RWPE2 (cell line): Measurements from ENCODE around the gene NBPF8.
"Not testable (repeated sequence)": the region's sequence is repeated elsewhere in the genome, so short reads cannot be mapped to it uniquely, and the experiment has no call there.

Source experiments
- ATAC-seq: fragments of 200-7000 bp; cut with Tn5 transposase; 3 replicates; pipeline ENCODE4 v1.9.1; 2021; ENCODE audit warnings: low read depth
- DNase-seq: peaks from one replicate; pipeline ENCODE4 v3.0.0-alpha.2; 2020; ENCODE audit warnings: low spot score
- H3K27ac ChIP-seq: fragments of 450-650 bp; 2 replicates; pipeline ENCODE4 v1.5.1; 2017; ENCODE audit warnings: mild to moderate bottlenecking; ENCODE audit not compliant: poor library complexity, severe bottlenecking
- H3K27me3 ChIP-seq: fragments of 250-450 bp; sonication (Bioruptor Pico); 2 replicates; pipeline ENCODE4 v1.5.1; 2021; ENCODE audit warnings: mild to moderate bottlenecking, moderate library complexity; ENCODE audit not compliant: insufficient read depth, poor library complexity, severe bottlenecking
- H3K36me3 ChIP-seq: fragments of 250-450 bp; sonication (Bioruptor Pico); 2 replicates; pipeline ENCODE4 v1.5.1; 2020; ENCODE audit warnings: low read depth, mild to moderate bottlenecking, moderate library complexity
- H3K4me1 ChIP-seq: fragments of 250-450 bp; sonication (Bioruptor Pico); 2 replicates; pipeline ENCODE4 v1.5.1; 2021; ENCODE audit warnings: mild to moderate bottlenecking, moderate library complexity; ENCODE audit not compliant: insufficient read depth, poor library complexity, severe bottlenecking
- H3K4me3 ChIP-seq: fragments of 250-450 bp; sonication (Bioruptor Pico); 2 replicates; pipeline ENCODE4 v1.5.1; 2021; ENCODE audit warnings: mild to moderate bottlenecking, moderate library complexity; ENCODE audit not compliant: severe bottlenecking
- H3K9me3 ChIP-seq: fragments of 250-450 bp; sonication (Bioruptor Pico); 2 replicates; pipeline ENCODE4 v1.5.1; 2021; ENCODE audit warnings: mild to moderate bottlenecking, moderate library complexity; ENCODE audit not compliant: severe bottlenecking
- CTCF ChIP-seq: fragments of 450-650 bp; IDR thresholded peaks from one replicate; pipeline ENCODE4 v1.5.1; 2017; ENCODE audit warnings: mild to moderate bottlenecking, moderate library complexity; ENCODE audit not compliant: poor library complexity, severe bottlenecking

NBPF8 gene, protein sequence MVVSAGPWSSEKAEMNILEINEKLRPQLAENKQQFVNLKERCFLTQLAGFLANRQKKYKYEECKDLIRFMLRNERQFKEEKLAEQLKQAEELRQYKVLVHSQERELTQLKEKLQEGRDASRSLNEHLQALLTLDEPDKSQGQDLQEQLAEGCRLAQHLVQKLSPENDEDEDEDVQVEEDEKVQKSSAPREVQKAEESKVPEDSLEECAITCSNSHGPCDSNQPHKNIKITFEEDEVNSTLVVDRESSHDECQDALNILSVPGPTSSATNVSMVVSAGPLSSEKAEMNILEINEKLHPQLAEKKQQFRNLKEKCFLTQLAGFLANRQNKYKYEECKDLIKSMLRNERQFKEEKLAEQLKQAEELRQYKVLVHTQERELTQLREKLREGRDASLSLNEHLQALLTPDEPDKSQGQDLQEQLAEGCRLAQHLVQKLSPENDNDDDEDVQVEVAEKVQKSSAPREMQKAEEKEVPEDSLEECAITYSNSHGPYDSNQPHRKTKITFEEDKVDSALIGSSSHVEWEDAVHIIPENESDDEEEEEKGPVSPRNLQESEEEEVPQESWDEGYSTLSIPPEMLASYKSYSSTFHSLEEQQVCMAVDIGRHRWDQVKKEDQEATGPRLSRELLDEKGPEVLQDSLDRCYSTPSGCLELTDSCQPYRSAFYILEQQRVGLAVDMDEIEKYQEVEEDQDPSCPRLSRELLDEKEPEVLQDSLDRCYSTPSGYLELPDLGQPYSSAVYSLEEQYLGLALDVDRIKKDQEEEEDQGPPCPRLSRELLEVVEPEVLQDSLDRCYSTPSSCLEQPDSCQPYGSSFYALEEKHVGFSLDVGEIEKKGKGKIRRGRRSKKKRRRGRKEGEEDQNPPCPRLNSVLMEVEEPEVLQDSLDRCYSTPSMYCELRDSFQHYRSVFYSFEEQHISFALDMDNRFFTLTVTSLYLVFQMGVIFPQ

GRCh38 chr1:120414911-120415480 lies at the start of gene NBPF8:
Gene NBPF8, plus strand, starts transcription at chr1:120415035. Its CDS starts 21,488 bp downstream, at chr1:120436523.
- H3K9me3 ChIP-seq, H3K27me3 ChIP-seq, DNase-seq, H3K4me1 ChIP-seq, H3K36me3 ChIP-seq: not testable (repeated sequence)
- ATAC-seq = peak; percentile 96
- peak within 1 kb of the TSS; percentile 66 for H3K27ac ChIP-seq
- H3K4me3 ChIP-seq = peak within 1 kb of the TSS; percentile 55

- not testable (repeated sequence) for ATAC-seq, H3K9me3 ChIP-seq, H3K27ac ChIP-seq, H3K4me1 ChIP-seq, H3K27me3 ChIP-seq, H3K36me3 ChIP-seq, H3K4me3 ChIP-seq, DNase-seq
Measured at GRCh38 chr1:120367709-120368108, 47.1 kb upstream of the NBPF8 start.

DNA sequence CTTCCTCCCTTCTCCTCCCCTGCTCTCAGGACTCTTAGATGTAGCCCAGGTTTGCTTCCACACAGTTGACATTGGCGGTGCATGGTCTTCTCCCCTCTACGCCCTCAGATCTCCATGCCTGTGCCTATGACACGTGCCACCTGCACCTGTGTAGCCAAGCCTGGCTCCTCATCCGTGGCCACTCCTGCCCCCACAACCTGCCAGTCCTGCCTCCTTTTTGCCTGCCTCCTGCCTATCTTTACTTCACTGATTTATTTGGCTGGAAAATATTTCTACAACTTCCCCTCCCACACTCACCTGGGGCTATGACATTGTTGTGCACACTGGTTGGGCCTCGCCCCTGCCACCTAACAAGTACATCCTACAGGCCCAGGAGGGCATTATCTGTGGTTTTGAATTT lies 28.2 kb upstream of the NBPF8 start:
- not testable (repeated sequence) for DNase-seq, H3K9me3 ChIP-seq, ATAC-seq, H3K4me3 ChIP-seq, H3K27me3 ChIP-seq, H3K4me1 ChIP-seq, H3K36me3 ChIP-seq, H3K27ac ChIP-seq

DNA sequence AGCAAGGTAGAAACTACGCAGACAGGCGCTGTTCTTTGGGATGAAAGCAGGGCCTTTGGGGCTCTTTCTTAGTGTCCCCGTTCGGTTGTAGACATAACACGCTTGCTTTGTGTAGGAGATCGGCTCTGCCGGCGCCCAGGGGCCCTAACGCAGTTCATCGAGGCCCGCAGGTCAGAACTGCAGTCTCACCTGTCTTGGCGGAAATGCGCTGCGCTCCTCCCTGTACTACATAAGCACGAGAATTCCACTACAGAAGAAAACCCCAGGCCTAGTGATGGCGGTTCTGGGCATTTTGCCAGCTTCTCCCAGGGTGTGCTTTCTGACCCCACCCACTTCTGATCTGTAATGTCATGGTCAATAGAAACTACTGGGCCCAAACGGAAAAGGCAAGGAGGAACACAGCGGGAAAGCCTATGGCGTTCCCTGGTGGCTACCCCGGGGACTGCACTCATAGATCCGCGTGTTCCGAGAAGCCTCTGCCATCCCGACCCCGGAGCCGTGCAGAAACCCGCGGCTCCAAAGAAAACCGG lies 26.2 kb upstream of the NBPF8 start:
- ATAC-seq, H3K4me1 ChIP-seq, H3K27ac ChIP-seq, H3K36me3 ChIP-seq, DNase-seq, H3K4me3 ChIP-seq, H3K9me3 ChIP-seq, H3K27me3 ChIP-seq: not testable (repeated sequence)

DNA sequence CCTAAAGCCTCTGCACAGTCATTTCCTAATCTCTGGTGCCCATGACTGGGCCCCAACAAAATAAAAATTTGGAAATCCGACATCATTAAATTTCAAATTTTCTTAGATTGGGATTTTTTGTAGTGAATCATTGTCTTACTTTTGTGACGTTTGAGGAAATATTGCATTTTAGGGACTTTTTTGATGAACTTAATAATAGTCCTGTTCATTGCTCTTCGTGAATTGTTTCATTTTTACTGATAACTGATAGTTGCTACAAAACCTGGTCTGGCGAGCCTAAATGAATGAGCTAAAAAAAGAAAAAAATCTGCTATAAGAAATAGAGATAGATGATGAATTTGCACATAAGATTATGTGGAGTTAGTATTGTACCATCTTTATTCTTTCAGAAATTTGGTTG lies 23.5 kb upstream of the NBPF8 start:
- not testable (repeated sequence) for ATAC-seq, H3K4me1 ChIP-seq, DNase-seq, H3K9me3 ChIP-seq, H3K27me3 ChIP-seq, H3K4me3 ChIP-seq, H3K27ac ChIP-seq, H3K36me3 ChIP-seq

DNA sequence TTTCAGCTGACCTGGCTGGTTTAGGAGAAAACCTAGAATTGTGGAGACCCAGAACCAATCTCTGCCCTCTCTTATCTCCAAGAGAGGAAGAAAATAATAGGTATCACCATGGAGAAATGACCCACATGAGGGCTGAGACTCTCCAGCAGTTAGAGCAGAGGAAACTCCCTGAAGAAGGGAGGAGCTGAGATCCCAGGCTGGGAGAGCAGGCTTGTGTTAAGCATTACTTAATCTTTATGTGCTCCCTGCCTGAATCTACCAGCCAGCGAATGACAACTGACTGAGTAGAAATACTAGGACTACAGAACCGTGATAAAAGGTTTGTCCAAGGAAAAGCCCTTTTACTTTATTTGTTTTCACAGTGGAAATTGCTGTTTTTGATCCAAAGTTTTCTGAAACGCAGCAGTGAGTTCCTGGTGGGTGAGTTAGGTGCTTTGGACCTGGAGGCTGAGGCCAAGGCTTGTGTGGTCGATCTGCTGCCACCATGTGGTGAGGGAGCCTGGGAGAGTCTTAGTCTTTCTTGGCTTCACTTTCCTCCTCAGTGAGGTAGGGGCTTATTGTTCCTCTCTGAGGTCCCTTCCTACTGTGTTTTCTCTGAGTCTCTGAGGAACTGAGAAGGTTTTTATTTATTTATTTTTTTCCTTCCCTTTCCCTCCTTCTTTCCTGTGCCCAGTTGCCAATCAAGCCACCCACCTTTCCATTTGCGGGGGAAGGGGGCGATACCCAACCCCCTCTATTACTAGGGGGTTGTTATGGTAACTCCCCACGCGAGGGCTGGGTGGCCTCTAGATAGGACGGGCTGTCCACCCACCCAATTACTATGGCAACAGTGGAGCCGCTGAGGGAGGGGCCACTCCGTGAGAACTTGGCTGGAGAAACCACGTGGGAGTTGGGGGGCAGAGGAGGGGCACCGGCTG lies 21.3 kb upstream of the NBPF8 start:
- H3K36me3 ChIP-seq, H3K9me3 ChIP-seq, H3K4me1 ChIP-seq, H3K4me3 ChIP-seq, ATAC-seq, H3K27me3 ChIP-seq, DNase-seq, H3K27ac ChIP-seq: not testable (repeated sequence)
- TF ChIP-seq CTCF = peak; percentile 14

GRCh38 chr1:120405348-120405747 lies 9.5 kb upstream of the NBPF8 start:
- not testable (repeated sequence) for H3K4me1 ChIP-seq, DNase-seq, H3K36me3 ChIP-seq, H3K9me3 ChIP-seq, ATAC-seq, H3K27me3 ChIP-seq, H3K4me3 ChIP-seq, H3K27ac ChIP-seq

GRCh38 chr1:120414451-120414850 lies 384 bp upstream of the NBPF8 start:
- H3K4me1 ChIP-seq, H3K27me3 ChIP-seq, H3K9me3 ChIP-seq, DNase-seq, H3K4me3 ChIP-seq, H3K36me3 ChIP-seq, H3K27ac ChIP-seq, ATAC-seq: not testable (repeated sequence)

GRCh38 chr1:120415492-120415961 lies 692 bp downstream of the NBPF8 start:
- peak overlapping the region; percentile 55 for H3K4me3 ChIP-seq
- H3K27me3 ChIP-seq, DNase-seq, H3K4me1 ChIP-seq, H3K9me3 ChIP-seq, H3K36me3 ChIP-seq: not testable (repeated sequence)
- peak overlapping the region; percentile 66 for H3K27ac ChIP-seq
- peak; percentile 80 for ATAC-seq
